B cell (primary cell): ENCODE results near the gene FAM177A1. TPM values are rescaled to one million over a fixed set of nuclear protein-coding genes. Genes with fewer than 3 reads are reported as not detected.
"Not testable (repeated sequence)": the region's sequence is repeated elsewhere in the genome, so short reads cannot be mapped to it uniquely, and the experiment has no call there.

ENCODE experiments used
- ATAC-seq: fragments of 200-7000 bp; cut with Tn5 transposase; one replicate; pipeline ENCODE4 v1.10.0; 2021; ENCODE audit warnings: low read depth, mild to moderate bottlenecking, moderate number of reproducible peaks, moderate library complexity
- CTCF ChIA-PET: fragments of 350-600 bp; sonication (Branson Sonifier 250); formaldehyde crosslinking; loops from one replicate; lab custom pipeline; 2021; ENCODE audit warnings: antibody characterized with exemption, inconsistent platforms; lab: Charles Lee
- POLR2A ChIA-PET: fragments of 350-600 bp; sonication (Branson Sonifier 250); formaldehyde crosslinking; loops from one replicate; lab custom pipeline; 2021; ENCODE audit warnings: antibody characterized with exemption; lab: Charles Lee
- DNase-seq: peaks from one replicate; pipeline ENCODE4 v3.0.0; 2013
- H2AFZ ChIP-seq: 2 replicates; pipeline ENCODE4 v1.6.1; 2012; ENCODE audit warnings: mild to moderate bottlenecking, low read depth, low read length; ENCODE audit not compliant: insufficient read depth, poor library complexity, severe bottlenecking
- H3K27ac ChIP-seq, 2 donors: 1 replicate in 1 of 2; 2 replicates in 1 of 2; pipeline ENCODE4 v1.5.1; 2012 to 2013; ENCODE audit warnings: low read length in 2 of 2, mild to moderate bottlenecking in 2 of 2, moderate library complexity in 1 of 2
- H3K27me3 ChIP-seq, 4 experiments: fragments of 200-600 bp in 1 of 4; sonication (generic) in 1 of 4; replicated peaks in 1 of 4; 1 replicate in 2 of 4; 2 replicates in 2 of 4; pipeline versions ENCODE4 v1.6.1 to v1.7.0; 2013 to 2016; ENCODE audit warnings: low read length in 3 of 4, mild to moderate bottlenecking in 2 of 4, mixed read lengths in 1 of 4, moderate library complexity in 1 of 4; ENCODE audit not compliant: insufficient read depth in 4 of 4, control insufficient read depth in 3 of 4; ENCODE audit errors: control extremely low read depth in 1 of 4
- H3K36me3 ChIP-seq, 2 experiments: replicated peaks in 1 of 2; 1 replicate in 1 of 2; 2 replicates in 1 of 2; pipeline versions ENCODE4 v1.6.1 to v1.7.1; 2013; ENCODE audit warnings: low read length in 1 of 2; ENCODE audit not compliant: insufficient read depth in 2 of 2, control insufficient read depth in 1 of 2; ENCODE audit errors: control extremely low read depth in 1 of 2, extremely low read depth in 1 of 2
- H3K4me1 ChIP-seq, 2 donors: fragments of 200-600 bp in 1 of 2; sonication (generic) in 1 of 2; 1 replicate in 1 of 2; 2 replicates in 1 of 2; pipeline versions ENCODE4 v1.5.1 to v1.6.1; 2013 to 2017; ENCODE audit warnings: low read length in 2 of 2; ENCODE audit not compliant: control insufficient read depth in 2 of 2, insufficient read depth in 2 of 2
- H3K4me2 ChIP-seq: replicated peaks from 2 replicates; pipeline ENCODE3; 2012; ENCODE audit warnings: mild to moderate bottlenecking, low read depth, low read length; ENCODE audit not compliant: poor library complexity, severe bottlenecking
- H3K4me3 ChIP-seq, 5 experiments: fragments of 200-600 bp in 1 of 5; sonication (generic) in 1 of 5; 1 replicate in 3 of 5; 2 replicates in 2 of 5; pipeline versions ENCODE4 v1.5.1 to v1.7.0; 2011 to 2016; ENCODE audit warnings: low read length in 4 of 5, mild to moderate bottlenecking in 4 of 5, low read depth in 2 of 5, control low read depth in 1 of 5, moderate library complexity in 1 of 5; ENCODE audit not compliant: insufficient read depth in 1 of 5; ENCODE audit errors: control extremely low read depth in 1 of 5, extremely low read depth in 1 of 5
- H3K79me2 ChIP-seq: fragments of 200-600 bp; sonication (generic); one replicate; pipeline ENCODE4 v1.6.0; 2016; ENCODE audit warnings: low read length; ENCODE audit not compliant: control insufficient read depth, insufficient read depth
- H3K9ac ChIP-seq: fragments of 200-600 bp; sonication (generic); 2 replicates; pipeline ENCODE4 v1.6.1; 2017; ENCODE audit warnings: mild to moderate bottlenecking, low read length, moderate library complexity
- H3K9me3 ChIP-seq, 3 donors: one replicate each; pipeline versions ENCODE4 v1.6.1 to v1.7.1; 2013; ENCODE audit warnings: low read length in 2 of 3; ENCODE audit not compliant: control insufficient read depth in 2 of 3, insufficient read depth in 1 of 3; ENCODE audit errors: control extremely low read depth in 1 of 3
- H4K20me1 ChIP-seq: 2 replicates; pipeline ENCODE4 v1.6.0; 2012; ENCODE audit warnings: mild to moderate bottlenecking, low read length; ENCODE audit not compliant: insufficient read depth, control insufficient read depth, poor library complexity, severe bottlenecking
- H3K27ac Mint-ChIP-seq: one replicate; pipeline ENCODE4 v1.8.0; 2021; ENCODE audit warnings: mixed read lengths
- H3K27me3 Mint-ChIP-seq: one replicate; pipeline ENCODE4 v1.8.0; 2021; ENCODE audit warnings: mixed read lengths
- H3K4me1 Mint-ChIP-seq: one replicate; pipeline ENCODE4 v1.8.0; 2021; ENCODE audit warnings: mixed read lengths
- H3K4me3 Mint-ChIP-seq: one replicate; pipeline ENCODE4 v1.8.0; 2021; ENCODE audit warnings: mixed read lengths
- H3K9me3 Mint-ChIP-seq: one replicate; pipeline ENCODE4 v1.8.0; 2022; ENCODE audit warnings: mixed read lengths; ENCODE audit not compliant: insufficient read depth
- CTCF ChIP-seq: fragments of 200-600 bp; IDR thresholded peaks from one replicate; pipeline ENCODE4 v1.8.0; 2022; ENCODE audit warnings: antibody characterized with exemption, mild to moderate bottlenecking
- EZH2 ChIP-seq: IDR thresholded peaks from 2 replicates; pipeline ENCODE4 v1.6.1; 2012; ENCODE audit warnings: borderline replicate concordance, low read depth, mild to moderate bottlenecking, moderate library complexity, low read length; ENCODE audit not compliant: insufficient read depth, poor library complexity, severe bottlenecking
- WGBS: methylation state at CpG from one replicate; pipeline ENCODE4 v1.1.5; 2013; ENCODE audit warnings: missing lambda C conversion rate; ENCODE audit not compliant: insufficient coverage; 5-methylcytosine and 5-hydroxymethylcytosine counted together
- intact Hi-C: fragments of 100-400 bp; cut with micrococcal nuclease; formaldehyde crosslinking; loops from one replicate; pipeline ENCODE4 v1.10.0; 2022
- polyA plus RNA-seq: library from polyadenylated mRNA; depleted of rRNA; stranded (reverse); fragments of >200 nt; gene quantifications from 2 replicates; pipeline ENCODE4 v1.2.3, GENCODE V29; 2012
- total RNA-seq, 2 donors: library from RNA; stranded (reverse); fragments of 120-200 nt in 1 of 2; gene quantifications; 1 replicate in 1 of 2; 2 replicates in 1 of 2; pipeline versions ENCODE4 v1.2.3 to v1.2.4, GENCODE V29; 2013 to 2022

Gene FAM177A1
- total and polyA plus RNA-seq, 2 donors (not counting 1 experiment from before 2014, with no cell fraction given): 14.3 to 32.1 TPM

DNA sequence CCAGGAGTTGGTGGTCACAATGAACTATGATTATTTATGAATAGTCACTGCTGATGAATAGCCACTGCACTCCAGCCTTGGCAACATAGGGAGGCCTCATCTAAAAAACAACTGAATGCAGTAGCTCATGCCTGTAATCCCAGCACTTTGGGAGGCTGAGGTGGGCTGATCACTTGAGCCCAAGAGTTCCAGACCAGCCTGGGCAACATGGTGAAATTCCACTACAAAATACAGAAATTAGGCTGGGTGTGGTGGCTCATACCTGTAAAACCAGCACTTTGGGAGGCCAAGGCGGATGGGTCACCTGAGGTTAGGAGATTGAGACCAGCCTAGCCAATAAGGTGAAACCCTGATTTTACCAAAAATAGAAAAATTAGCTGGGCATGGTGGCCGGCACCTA, 13.5 kb upstream of the FAM177A1 start:
- no peaks in the 10 kb centered on the region for H3K4me1 Mint-ChIP-seq
- Histone ChIP-seq H3K27ac (no peak overlapping the region), H3K4me2 (no peak overlapping the region), H3K36me3 (peaks cover 0 to 19% of the 10 kb centered on the region in 2 experiments), H3K27me3 (no peaks in the 10 kb centered on the region), H4K20me1 (no peaks in the 10 kb centered on the region), H2AFZ (no peak overlapping the region), H3K9ac (no peak overlapping the region), H3K9me3 (peaks cover 0 to 39% (median 15%) of the 10 kb centered on the region in 3 donors), H3K79me2 (no peaks in the 10 kb centered on the region), H3K4me3 (no peak overlapping the region), H3K4me1 (no peaks in the 10 kb centered on the region)
- no peak for DNase-seq
- WGBS: no CpG with 5 or more reads among the region's 2 CpGs
- TF ChIP-seq EZH2 (no peak), CTCF (no peak)
- H3K9me3 Mint-ChIP-seq: peaks cover 8% of the 10 kb centered on the region
- no peak overlapping the region for H3K4me3 Mint-ChIP-seq
- no peak for ATAC-seq
- POLR2A ChIA-PET: no interaction called here
- H3K27me3 Mint-ChIP-seq: no peaks in the 10 kb centered on the region
- intact Hi-C loops: no loop called here
- CTCF ChIA-PET: no interaction called here
- no peak overlapping the region for H3K27ac Mint-ChIP-seq

DNA sequence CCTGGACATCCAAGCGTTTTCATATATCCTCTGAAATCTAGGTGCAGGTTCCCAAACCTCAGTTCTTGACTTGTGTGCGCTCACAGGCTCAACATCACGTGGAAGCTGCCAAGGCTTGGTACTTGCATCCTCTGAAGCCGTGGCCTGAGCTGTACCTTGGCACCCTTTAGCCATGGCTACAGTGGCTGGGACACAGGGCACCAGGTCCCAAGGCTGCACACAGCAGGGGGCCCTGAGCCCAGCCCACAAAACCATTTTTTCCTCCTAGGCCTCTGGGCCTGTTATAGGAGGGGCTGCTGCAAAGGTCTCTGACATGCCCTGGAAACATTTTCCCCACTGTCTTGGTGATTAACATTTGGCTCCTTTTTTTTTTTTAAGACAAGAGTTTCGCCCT, 11.6 kb upstream of the FAM177A1 start:
- ATAC-seq (no peak), DNase-seq (no peak)
- CTCF ChIA-PET: no interaction called here
- H3K4me1 ChIP-seq: no peaks in the 10 kb centered on the region
- no peak overlapping the region for H2AFZ ChIP-seq
- no peaks in the 10 kb centered on the region for H3K27me3 ChIP-seq
- 97% methylated on average over 4 of the region's 5 CpGs for WGBS
- H3K4me2 ChIP-seq: no peak overlapping the region
- H3K4me3 ChIP-seq: no peak overlapping the region
- H4K20me1 ChIP-seq: no peaks in the 10 kb centered on the region
- H3K79me2 ChIP-seq: no peaks in the 10 kb centered on the region
- Mint-ChIP-seq H3K27ac (no peak overlapping the region), H3K4me3 (no peak overlapping the region), H3K27me3 (no peaks in the 10 kb centered on the region), H3K9me3 (peaks cover 8% of the 10 kb centered on the region), H3K4me1 (no peaks in the 10 kb centered on the region)
- peaks cover 0 to 8% of the 10 kb centered on the region in 2 experiments for H3K36me3 ChIP-seq
- no peak overlapping the region for H3K9ac ChIP-seq
- POLR2A ChIA-PET: no interaction called here
- intact Hi-C loops: no loop called here
- peaks cover 0 to 39% (median 15%) of the 10 kb centered on the region in 3 donors for H3K9me3 ChIP-seq
- no peak overlapping the region for H3K27ac ChIP-seq
- TF ChIP-seq EZH2: no peak
- TF ChIP-seq CTCF: no peak

GRCh38 chr14:35034944-35035554, 11.0 kb upstream of the FAM177A1 start:
- H3K4me1 Mint-ChIP-seq, DNase-seq, H3K4me1 ChIP-seq, H3K27ac Mint-ChIP-seq, H3K27ac ChIP-seq, H3K4me3 ChIP-seq, H3K27me3 ChIP-seq, H3K4me2 ChIP-seq, H3K9me3 Mint-ChIP-seq, H3K79me2 ChIP-seq, H3K4me3 Mint-ChIP-seq, H3K27me3 Mint-ChIP-seq, H3K36me3 ChIP-seq, H4K20me1 ChIP-seq, intact Hi-C loops, CTCF ChIA-PET, POLR2A ChIA-PET, H2AFZ ChIP-seq, H3K9ac ChIP-seq, ATAC-seq: not testable (repeated sequence)
- peaks cover 0 to 39% (median 15%) of the 10 kb centered on the region in 3 donors for H3K9me3 ChIP-seq
- WGBS: 95% methylated on average over 2 of the region's 5 CpGs
